ENCODE data around the gene LMNTD2.

LMNTD2 gene

GRCh38 chr11:587546-587945 is 27.0 kb upstream of the LMNTD2 start:
- no peak for DNase-seq

GRCh38 chr11:586376-587316 is 26.1 kb upstream of the LMNTD2 start:
- no peak for DNase-seq

DNA sequence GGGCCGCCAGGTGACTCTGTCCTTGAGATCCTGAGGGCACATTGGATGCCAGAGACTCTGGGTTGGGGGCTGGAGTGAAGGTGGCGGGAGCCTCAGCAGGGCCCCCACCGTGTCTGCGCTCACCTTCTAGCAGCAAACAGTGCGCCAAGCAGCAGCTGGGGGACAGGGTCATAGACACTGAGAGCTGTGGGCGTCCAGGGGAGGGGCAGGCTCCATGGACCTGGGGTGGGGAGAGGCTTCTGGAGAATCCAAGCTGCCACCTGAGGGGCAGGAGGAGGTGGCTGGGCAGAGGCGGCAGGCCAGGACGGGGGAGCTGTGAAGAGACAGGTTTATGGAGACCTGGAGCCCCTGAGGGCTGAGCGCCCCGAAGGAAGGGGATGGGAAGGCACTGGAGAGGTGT is 23.7 kb upstream of the LMNTD2 start:
- DNase-seq: no peak

DNA sequence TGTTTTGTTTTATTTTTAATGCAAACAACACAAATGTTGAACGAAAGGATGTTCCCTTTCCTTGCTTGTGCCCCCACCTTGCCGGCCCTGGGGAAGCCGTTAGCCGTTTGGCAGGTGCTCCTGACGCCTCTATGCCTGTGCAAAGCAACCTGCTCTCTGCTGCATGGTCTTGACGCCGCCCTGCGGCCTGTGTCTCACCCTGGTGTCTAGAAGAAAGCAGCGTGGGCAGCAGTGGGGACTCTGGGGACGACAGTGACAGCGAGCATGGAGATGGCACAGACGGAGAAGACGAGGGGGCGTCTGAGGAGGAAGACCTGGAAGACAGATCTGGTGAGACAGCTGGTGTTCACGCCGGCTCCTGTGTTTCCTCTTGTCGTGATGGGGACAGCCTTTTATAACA is 21.2 kb upstream of the LMNTD2 start:
- DNase-seq: no peak

DNA sequence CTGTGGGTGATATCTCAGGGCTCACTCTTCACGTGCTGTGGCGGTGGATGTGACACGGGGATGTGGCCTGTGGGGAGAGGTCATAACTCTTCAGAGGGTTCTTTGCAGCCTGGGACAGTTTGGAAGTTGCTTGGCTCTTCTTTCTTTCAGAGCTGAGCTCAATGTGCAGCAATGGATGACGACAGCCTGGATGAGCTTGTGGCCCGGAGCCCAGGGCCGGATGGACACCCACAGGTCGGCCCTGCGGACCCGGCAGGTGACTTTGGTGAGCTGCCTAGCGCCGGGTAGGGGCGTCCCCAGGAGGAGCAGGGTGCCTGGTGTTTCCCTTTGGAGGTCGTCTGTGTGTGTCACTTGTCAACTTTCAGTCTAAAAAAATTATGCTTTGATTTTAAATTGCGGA is 20.8 kb upstream of the LMNTD2 start:
- no peak for DNase-seq

GRCh38 chr11:579830-580601 is 19.5 kb upstream of the LMNTD2 start:
- no peak for DNase-seq

- DNase-seq: no peak
Measured at GRCh38 chr11:578276-579035, 17.9 kb upstream of the LMNTD2 start.

- no peak for DNase-seq
Measured at GRCh38 chr11:577611-577894, 17.0 kb upstream of the LMNTD2 start.

DNA sequence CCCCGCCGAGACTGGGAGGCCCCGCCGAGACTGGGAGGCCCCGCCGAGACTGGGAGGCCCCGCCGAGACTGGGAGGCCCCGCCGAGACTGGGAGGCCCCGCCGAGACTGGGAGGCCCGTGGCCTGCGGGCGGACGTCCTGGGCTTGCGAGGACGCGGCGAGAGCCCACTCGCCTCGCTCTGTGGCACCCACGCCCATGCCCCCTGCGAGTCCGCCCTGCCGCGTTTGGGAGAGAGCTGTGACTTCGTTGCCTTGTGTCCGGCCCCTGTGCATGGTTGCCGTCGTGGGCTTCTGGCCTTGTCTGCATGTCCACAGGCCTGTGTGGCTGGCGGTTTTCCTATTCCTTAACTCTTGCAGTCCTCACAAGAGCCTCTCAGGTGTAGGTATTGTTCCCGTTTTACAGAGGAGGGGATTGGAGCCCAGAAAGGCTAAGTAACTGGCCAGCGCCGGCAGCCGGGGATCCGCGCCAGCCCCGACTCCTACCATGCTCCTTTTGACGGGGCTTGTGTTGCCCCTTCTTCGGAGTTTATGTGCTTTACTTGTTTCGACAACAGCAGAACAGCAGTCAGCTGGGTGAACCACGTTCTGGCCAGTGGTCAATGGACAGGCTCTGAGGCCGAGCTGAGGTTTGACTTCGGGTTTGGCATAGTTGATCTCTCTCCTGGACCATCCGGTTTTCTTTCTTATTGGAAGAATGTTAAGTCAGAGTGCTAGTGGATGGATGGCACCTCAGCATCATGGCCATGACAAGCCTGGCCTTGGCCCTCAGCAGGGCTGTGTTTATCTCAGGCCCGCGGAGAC is 16.5 kb upstream of the LMNTD2 start:
- no peak for DNase-seq

DNA sequence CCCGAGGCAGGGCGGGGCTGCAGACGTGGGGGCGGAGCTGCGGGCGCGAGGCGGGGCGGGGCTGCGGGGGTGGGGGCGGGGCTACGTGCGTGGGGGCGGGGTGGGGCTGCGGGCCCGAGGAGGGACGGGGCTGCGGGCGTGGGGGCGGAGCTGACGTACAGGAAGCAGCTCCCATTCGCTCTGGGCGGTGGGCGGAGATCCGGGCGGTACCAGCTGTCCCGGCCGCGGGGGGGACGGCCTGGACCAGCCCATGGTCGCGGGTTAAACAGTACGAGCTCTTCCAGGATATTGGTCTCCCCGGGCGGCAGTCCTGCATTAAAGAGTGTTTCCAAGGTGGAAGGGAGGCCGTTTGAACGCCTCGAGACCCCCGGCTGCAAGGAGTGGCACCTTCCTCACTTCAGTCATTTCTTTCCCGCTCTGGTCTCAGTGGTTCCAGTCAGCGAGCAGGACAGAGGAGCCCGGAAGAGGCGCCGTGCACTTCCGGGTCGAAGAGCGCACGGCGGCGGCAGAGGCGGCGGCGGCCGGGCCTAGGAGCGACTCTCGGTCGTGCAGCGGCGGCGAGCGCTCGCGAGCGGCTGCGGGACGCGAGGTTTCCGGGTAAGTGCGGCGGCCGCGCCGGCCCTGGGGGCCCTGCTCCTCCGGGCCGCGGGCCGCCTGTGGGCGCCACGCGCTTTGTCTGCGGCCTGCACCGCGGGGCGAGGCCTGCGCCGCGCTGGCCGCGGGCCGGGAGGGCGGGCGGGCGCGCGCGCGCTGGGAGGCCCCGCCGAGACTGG is 15.6 kb upstream of the LMNTD2 start, which contains the start of gene PHRF1:
Gene PHRF1 (plus strand): TSS at position 475 of the 773 bp plus-strand sequence. CDS start 5,043 bp downstream, outside the sequence.
- DNase-seq: peak; percentile 96

DNA sequence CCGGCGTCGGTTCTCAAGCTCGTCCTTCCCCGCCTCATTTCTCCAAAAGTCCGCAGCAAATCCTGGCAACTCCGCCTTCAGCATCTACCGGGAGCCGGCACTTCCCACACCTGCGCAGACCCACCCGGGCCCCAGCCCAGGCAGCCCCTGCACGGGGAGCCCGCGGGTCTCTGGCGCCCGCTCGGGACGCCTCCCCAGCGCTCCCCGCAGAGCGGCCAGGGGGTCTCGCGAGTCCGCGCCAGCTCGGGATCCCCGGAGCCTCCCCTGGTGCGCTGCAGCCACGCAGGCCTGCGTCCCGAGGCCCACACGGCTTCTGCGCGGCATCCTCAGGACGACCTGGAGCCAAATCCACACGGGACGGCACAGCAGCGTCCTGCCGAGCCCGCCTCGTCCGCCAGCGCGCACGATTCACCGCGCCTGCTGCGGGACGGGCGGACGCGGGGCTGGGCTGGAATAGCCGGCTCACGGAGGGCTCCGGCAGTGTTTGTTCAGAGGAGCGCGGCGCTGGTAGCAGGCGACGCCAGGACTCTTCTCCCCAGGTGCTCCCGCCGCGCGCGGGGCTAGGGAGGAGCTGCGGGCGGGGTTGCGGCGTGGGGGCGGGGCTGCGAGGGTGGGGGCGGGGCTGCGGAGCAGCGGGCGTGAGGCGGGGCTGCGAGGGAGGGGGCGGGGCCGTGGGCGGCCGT is 14.9 kb upstream of the LMNTD2 start:
- DNase-seq: no peak

DNA sequence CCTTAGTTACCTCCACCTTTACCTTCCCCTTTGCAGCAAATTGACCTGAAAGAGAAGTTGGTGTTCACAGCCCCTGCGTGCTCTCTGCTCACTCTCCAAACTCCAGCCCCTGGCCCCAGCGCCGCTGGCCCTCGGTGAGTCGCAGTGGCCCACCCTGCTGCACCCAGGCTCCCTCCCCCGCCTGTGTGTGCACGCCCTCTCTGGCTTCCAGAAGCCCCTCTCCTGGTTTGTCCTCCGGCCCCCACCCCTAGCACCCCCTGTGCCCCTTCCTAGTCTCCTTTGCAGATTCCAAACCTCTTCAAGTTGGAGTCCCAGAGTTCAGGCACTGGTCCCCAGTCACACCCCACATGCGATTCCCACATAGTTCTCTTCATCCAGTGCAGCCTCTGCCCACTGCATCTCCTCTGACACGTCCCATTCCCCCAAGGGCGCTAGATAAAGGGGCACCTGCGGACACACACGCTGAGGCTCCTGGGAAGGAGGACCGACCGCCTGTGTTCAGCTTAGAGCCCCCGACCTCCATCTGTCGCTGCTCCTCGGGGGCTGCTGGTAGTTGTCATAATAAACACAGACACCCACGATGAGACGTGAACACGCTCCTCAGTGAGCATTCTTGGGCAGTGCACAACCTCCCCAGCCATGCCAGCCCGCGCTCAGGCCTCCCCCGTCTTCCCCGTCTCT is 14.2 kb upstream of the LMNTD2 start:
- DNase-seq: no peak

GRCh38 chr11:574031-574570 is 13.6 kb upstream of the LMNTD2 start:
- peak; percentile 51 for DNase-seq

DNA sequence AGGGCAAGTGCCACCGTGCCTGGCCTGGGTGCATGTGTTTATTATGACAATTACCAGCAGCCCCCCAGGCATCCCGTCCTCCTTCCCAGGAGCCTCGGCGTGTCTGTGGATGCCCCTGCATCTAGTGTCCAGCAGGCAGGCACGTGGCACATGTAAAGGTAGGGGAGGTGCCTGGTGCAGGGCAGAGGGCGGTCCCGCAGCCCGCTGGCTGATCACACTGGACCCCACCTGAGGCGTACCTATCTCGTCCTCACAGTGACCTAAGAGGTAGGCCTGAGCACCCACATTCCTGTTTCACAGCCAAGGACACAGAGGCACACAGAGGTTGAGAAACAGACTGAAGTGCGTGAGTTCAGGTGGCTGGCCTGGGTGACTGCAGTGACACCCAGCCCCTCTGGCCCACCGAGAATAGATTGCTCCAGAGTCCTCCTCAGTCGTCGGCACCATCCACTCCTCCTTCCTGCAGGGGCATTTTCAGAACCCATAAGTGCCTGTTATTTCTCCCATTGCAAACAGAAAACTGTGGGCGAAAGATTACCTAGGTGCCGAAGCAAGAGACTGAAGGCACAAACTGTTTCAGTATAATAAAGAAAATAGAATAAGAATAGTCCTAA is 12.7 kb upstream of the LMNTD2 start:
- no peak for DNase-seq

DNA sequence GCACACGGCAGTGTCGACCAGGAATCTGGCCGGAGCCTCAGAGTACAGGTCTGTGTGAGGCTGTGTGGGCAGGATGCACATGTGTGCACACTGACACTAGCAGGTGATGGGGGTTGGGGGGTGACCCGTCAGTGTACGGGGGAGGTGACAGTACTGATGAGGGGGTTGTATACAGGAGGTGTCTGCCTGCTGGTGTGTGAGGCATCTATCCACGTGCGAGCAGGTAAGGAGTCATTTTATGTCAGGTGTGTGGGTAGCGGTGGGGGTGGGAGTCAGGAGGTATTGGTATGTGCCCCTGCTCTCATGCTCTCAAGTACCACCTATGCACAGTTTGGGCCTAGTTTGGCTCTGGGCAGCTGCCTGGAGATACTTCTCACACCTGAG is 11.3 kb upstream of the LMNTD2 start:
- no peak for DNase-seq

DNA sequence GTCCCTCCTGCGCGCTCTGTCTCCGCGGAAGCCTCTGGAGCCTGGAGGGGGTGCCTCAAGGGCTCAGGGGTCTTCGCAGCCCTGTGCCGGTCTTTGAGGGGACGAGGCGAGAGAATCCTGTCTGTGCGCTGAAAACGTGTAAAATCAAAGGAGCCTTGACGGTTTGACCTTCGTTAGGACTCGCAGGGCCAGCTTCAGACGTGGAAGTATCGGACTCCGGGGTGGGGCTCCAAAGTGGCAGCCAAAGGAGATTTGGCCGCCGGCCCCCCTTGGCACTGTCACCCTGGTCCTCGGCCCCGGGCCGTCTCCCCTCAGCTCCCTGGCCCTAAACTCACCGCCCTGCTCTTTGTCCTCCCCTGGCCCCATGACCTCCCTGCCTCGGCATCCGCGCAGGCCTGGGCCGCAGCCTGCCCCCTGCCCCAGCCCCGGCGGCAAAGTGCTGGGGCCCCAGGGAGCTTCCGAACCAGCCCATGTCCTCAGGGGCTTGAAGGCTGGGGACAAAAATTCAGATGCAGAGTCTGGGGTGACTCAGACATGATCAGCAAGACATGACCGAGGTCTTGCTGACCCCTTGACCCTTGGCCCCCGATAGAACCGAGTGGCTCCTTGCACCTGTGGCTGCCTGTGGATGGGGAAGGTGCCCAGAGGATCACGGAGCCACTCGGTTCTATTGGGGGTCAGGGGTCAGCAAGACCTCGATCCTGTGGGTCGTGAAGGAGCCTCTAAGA is 8.8 kb upstream of the LMNTD2 start:
- DNase-seq: no peak

- peak; percentile 96 for DNase-seq
Measured at GRCh38 chr11:568306-569157, 8.0 kb upstream of the LMNTD2 start.

Measured in CD4-positive, alpha-beta T cell treated with Interleukin-21 for 1 hour (primary cell).